HEK293 (cell line): ENCODE data around the gene NXPH4.
A peak's percentile ranks its signal among the peaks of the same experiment; 100 is the strongest.

Experiments
- CTCF ChIA-PET: fragments of 350-600 bp; formaldehyde crosslinking; extraction: SDS; loops from one replicate; lab custom pipeline; 2021; ENCODE audit warnings: antibody characterized with exemption; lab: Yijun Ruan, JAX
- POLR2A ChIA-PET: fragments of 300-600 bp; formaldehyde crosslinking; extraction: SDS; loops from one replicate; lab custom pipeline; 2020; ENCODE audit warnings: antibody characterized with exemption, inconsistent platforms; lab: Yijun Ruan, JAX
- H3K27ac ChIP-seq: fragments of 200-500 bp; sonication (Bioruptor generic); 2 replicates; pipeline ENCODE4 v1.5.1; 2014; ENCODE audit warnings: low read depth, low read length, control low read depth, inconsistent platforms; ENCODE audit errors: extremely low read depth
- H3K36me3 ChIP-seq, 2 experiments: fragments of 200-500 bp in 1 of 2; sonication (Bioruptor generic) in 1 of 2; 1 replicate in 1 of 2; 2 replicates in 1 of 2; pipeline ENCODE4 v1.5.1; 2014 to 2017; ENCODE audit warnings: inconsistent platforms in 2 of 2, low read length in 2 of 2; ENCODE audit not compliant: control insufficient read depth in 2 of 2, insufficient read depth in 1 of 2
- H3K4me1 ChIP-seq: fragments of 200-500 bp; sonication (Bioruptor generic); 2 replicates; pipeline ENCODE4 v1.5.1; 2014; ENCODE audit warnings: mild to moderate bottlenecking, low read length, inconsistent platforms; ENCODE audit not compliant: control insufficient read depth, insufficient read depth
- H3K4me3 ChIP-seq: 2 replicates; pipeline ENCODE4 v1.5.1; 2011; ENCODE audit warnings: low read depth, mild to moderate bottlenecking, control low read depth, low read length, moderate library complexity
- H3K9me3 ChIP-seq: fragments of 200-500 bp; sonication (Bioruptor generic); 2 replicates; pipeline ENCODE4 v1.5.1; 2014; ENCODE audit warnings: low read depth, low read length, inconsistent platforms; ENCODE audit not compliant: control insufficient read depth, insufficient read depth
- EGR2 ChIP-seq: fragments of 450-650 bp; formaldehyde crosslinking; IDR thresholded peaks from 2 replicates; pipeline ENCODE4 v1.5.1; 2016; ENCODE audit warnings: low read depth, missing biosample characterization, missing genetic modification characterization
- GLIS1 ChIP-seq: fragments of 450-650 bp; formaldehyde crosslinking; IDR thresholded peaks from 2 replicates; pipeline ENCODE4 v1.5.1; 2016; ENCODE audit warnings: missing biosample characterization, missing genetic modification characterization
- TRIM28 ChIP-seq: IDR thresholded peaks from 2 replicates; pipeline ENCODE4 v1.6.1; 2011; ENCODE audit warnings: low read length, control low read depth, borderline replicate concordance
- ZBTB7A ChIP-seq: fragments of 450-650 bp; formaldehyde crosslinking; IDR thresholded peaks from 2 replicates; pipeline ENCODE4 v1.5.1; 2016; ENCODE audit warnings: low read depth, missing biosample characterization, missing genetic modification characterization
- ZFHX2 ChIP-seq: fragments of 450-650 bp; formaldehyde crosslinking; conservative IDR thresholded peaks from 2 replicates; pipeline ENCODE4 v1.5.1; 2016; ENCODE audit warnings: missing biosample characterization, missing genetic modification characterization
- ZFP69B ChIP-seq: fragments of 450-650 bp; formaldehyde crosslinking; IDR thresholded peaks from 2 replicates; pipeline ENCODE4 v1.5.1; 2016; ENCODE audit warnings: missing biosample characterization, missing genetic modification characterization
- ZNF16 ChIP-seq: fragments of 450-650 bp; formaldehyde crosslinking; IDR thresholded peaks from 2 replicates; pipeline ENCODE4 v1.5.1; 2016; ENCODE audit warnings: low read depth, missing biosample characterization, missing genetic modification characterization
- ZNF18 ChIP-seq: fragments of 450-650 bp; formaldehyde crosslinking; IDR thresholded peaks from 2 replicates; pipeline ENCODE4 v1.5.1; 2016; ENCODE audit warnings: missing biosample characterization, missing genetic modification characterization
- ZNF211 ChIP-seq: fragments of 450-650 bp; formaldehyde crosslinking; IDR thresholded peaks from 2 replicates; pipeline ENCODE4 v1.5.1; 2016; ENCODE audit warnings: low read depth, missing biosample characterization, missing genetic modification characterization
- ZNF248 ChIP-seq: fragments of 450-650 bp; formaldehyde crosslinking; IDR thresholded peaks from 2 replicates; pipeline ENCODE4 v1.5.1; 2017; ENCODE audit warnings: missing biosample characterization, missing genetic modification characterization
- ZNF292 ChIP-seq: fragments of 450-650 bp; formaldehyde crosslinking; IDR thresholded peaks from 2 replicates; pipeline ENCODE4 v1.5.1; 2016; ENCODE audit warnings: low read depth, missing biosample characterization, missing genetic modification characterization, borderline replicate concordance
- ZNF473 ChIP-seq: fragments of 450-650 bp; formaldehyde crosslinking; IDR thresholded peaks from 2 replicates; pipeline ENCODE4 v1.5.1; 2017; ENCODE audit warnings: missing biosample characterization, missing genetic modification characterization
- ZNF48 ChIP-seq: fragments of 450-650 bp; formaldehyde crosslinking; IDR thresholded peaks from 2 replicates; pipeline ENCODE4 v1.5.1; 2016; ENCODE audit warnings: missing biosample characterization, missing genetic modification characterization
- TF ChIP-seq, protein P1 (sequence below): fragments of 450-650 bp; formaldehyde crosslinking; IDR thresholded peaks from 2 replicates; pipeline ENCODE4 v1.5.1; 2016; ENCODE audit warnings: missing biosample characterization, missing genetic modification characterization, borderline replicate concordance
- TF ChIP-seq, protein P2 (sequence below): fragments of 450-650 bp; formaldehyde crosslinking; IDR thresholded peaks from 2 replicates; pipeline ENCODE4 v1.5.1; 2016; ENCODE audit warnings: missing biosample characterization, missing genetic modification characterization
- TF ChIP-seq, protein P3 (sequence below): fragments of 450-650 bp; formaldehyde crosslinking; IDR thresholded peaks from 2 replicates; pipeline ENCODE4 v1.5.1; 2016; ENCODE audit warnings: missing biosample characterization, missing genetic modification characterization

Gene NXPH4

DNA sequence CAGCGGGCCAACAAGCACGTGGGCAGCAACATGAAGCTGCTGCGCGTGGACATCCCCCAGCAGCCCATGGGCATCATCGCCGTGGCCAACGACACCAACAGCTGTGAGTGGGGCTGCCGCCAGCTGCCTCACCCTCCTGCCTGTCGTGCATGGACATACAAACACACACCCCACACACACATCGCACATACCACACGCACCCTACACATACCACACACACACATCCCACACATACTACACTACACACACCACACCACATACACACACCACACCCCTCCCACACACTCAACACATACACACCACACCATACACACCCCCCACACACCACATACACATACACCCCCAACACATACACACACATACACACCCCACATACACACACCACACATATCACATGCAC lies 25.2 kb upstream of the NXPH4 start (continued):
- peak; percentile 84 for TF ChIP-seq ZNF18 (tag by site-specific recombination)
- TF ChIP-seq ZNF292: no peak
- TF ChIP-seq, protein P1, sequence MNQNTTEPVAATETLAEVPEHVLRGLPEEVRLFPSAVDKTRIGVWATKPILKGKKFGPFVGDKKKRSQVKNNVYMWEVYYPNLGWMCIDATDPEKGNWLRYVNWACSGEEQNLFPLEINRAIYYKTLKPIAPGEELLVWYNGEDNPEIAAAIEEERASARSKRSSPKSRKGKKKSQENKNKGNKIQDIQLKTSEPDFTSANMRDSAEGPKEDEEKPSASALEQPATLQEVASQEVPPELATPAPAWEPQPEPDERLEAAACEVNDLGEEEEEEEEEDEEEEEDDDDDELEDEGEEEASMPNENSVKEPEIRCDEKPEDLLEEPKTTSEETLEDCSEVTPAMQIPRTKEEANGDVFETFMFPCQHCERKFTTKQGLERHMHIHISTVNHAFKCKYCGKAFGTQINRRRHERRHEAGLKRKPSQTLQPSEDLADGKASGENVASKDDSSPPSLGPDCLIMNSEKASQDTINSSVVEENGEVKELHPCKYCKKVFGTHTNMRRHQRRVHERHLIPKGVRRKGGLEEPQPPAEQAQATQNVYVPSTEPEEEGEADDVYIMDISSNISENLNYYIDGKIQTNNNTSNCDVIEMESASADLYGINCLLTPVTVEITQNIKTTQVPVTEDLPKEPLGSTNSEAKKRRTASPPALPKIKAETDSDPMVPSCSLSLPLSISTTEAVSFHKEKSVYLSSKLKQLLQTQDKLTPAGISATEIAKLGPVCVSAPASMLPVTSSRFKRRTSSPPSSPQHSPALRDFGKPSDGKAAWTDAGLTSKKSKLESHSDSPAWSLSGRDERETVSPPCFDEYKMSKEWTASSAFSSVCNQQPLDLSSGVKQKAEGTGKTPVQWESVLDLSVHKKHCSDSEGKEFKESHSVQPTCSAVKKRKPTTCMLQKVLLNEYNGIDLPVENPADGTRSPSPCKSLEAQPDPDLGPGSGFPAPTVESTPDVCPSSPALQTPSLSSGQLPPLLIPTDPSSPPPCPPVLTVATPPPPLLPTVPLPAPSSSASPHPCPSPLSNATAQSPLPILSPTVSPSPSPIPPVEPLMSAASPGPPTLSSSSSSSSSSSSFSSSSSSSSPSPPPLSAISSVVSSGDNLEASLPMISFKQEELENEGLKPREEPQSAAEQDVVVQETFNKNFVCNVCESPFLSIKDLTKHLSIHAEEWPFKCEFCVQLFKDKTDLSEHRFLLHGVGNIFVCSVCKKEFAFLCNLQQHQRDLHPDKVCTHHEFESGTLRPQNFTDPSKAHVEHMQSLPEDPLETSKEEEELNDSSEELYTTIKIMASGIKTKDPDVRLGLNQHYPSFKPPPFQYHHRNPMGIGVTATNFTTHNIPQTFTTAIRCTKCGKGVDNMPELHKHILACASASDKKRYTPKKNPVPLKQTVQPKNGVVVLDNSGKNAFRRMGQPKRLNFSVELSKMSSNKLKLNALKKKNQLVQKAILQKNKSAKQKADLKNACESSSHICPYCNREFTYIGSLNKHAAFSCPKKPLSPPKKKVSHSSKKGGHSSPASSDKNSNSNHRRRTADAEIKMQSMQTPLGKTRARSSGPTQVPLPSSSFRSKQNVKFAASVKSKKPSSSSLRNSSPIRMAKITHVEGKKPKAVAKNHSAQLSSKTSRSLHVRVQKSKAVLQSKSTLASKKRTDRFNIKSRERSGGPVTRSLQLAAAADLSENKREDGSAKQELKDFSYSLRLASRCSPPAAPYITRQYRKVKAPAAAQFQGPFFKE (tag by site-specific recombination): 0 out of 2 replicates have a peak, but pooled peaks have one; percentile 27
- peak; percentile 95 for TF ChIP-seq ZFHX2 (tag by site-specific recombination)
- TF ChIP-seq ZNF473 (tag by site-specific recombination): 0 out of 2 replicates have a peak, but pooled peaks have one; percentile 32
- TF ChIP-seq, protein P2, sequence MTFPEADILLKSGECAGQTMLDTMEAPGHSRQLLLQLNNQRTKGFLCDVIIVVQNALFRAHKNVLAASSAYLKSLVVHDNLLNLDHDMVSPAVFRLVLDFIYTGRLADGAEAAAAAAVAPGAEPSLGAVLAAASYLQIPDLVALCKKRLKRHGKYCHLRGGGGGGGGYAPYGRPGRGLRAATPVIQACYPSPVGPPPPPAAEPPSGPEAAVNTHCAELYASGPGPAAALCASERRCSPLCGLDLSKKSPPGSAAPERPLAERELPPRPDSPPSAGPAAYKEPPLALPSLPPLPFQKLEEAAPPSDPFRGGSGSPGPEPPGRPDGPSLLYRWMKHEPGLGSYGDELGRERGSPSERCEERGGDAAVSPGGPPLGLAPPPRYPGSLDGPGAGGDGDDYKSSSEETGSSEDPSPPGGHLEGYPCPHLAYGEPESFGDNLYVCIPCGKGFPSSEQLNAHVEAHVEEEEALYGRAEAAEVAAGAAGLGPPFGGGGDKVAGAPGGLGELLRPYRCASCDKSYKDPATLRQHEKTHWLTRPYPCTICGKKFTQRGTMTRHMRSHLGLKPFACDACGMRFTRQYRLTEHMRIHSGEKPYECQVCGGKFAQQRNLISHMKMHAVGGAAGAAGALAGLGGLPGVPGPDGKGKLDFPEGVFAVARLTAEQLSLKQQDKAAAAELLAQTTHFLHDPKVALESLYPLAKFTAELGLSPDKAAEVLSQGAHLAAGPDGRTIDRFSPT (tag by site-specific recombination): peak; percentile 75; the same call in 1 of the 2 replicates
- no peak for TF ChIP-seq ZNF48 (tag by site-specific recombination)
- TF ChIP-seq ZNF248: 0 out of 2 replicates have a peak, but pooled peaks have one; percentile 34
- peak; percentile 19; the same call in 1 of the 2 replicates for TF ChIP-seq ZBTB7A (tag by site-specific recombination)
- TF ChIP-seq GLIS1 (tag by site-specific recombination): no peak
- TF ChIP-seq ZNF211 (tag by site-specific recombination): peak; percentile 85

- ChIA-PET POLR2A (no interaction called here), CTCF (interaction anchor here (0.6 to 1.5 kb wide), 5 partner anchors 47 to 265 kb away, joined by 3 to 4 read pairs (median 3); no protein-coding TSS in a partner anchor)
- peaks cover 9 to 100% of the 10 kb centered on the region in 2 experiments; a peak in 2 of 3 replicates for H3K36me3 ChIP-seq
These were observed 23.7 kb upstream of the NXPH4 start for GRCh38 chr12:57192920-57193319.

More at GRCh38 chr12:57192920-57193319, 23.7 kb upstream of the NXPH4 start:
- Histone ChIP-seq H3K9me3 (no peaks in the 10 kb centered on the region), H3K4me3 (no peak overlapping the region)
- TF ChIP-seq ZFP69B (tag by site-specific recombination) (peak; percentile 88), ZFHX2 (tag by site-specific recombination) (peak; percentile 80), GLIS1 (tag by site-specific recombination) (peak; percentile 53), ZNF16 (tag by site-specific recombination) (no peak), EGR2 (tag by site-specific recombination) (peak; percentile 71), TRIM28 (no peak)
- TF ChIP-seq, protein P3, sequence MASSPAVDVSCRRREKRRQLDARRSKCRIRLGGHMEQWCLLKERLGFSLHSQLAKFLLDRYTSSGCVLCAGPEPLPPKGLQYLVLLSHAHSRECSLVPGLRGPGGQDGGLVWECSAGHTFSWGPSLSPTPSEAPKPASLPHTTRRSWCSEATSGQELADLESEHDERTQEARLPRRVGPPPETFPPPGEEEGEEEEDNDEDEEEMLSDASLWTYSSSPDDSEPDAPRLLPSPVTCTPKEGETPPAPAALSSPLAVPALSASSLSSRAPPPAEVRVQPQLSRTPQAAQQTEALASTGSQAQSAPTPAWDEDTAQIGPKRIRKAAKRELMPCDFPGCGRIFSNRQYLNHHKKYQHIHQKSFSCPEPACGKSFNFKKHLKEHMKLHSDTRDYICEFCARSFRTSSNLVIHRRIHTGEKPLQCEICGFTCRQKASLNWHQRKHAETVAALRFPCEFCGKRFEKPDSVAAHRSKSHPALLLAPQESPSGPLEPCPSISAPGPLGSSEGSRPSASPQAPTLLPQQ: peak; percentile 91
- TF ChIP-seq, all 188 proteins: peak for 5
- H3K4me1 ChIP-seq: no peaks in the 10 kb centered on the region
- no peak overlapping the region for H3K27ac ChIP-seq
